ENCODE results near the gene RSAD2.

DNA sequence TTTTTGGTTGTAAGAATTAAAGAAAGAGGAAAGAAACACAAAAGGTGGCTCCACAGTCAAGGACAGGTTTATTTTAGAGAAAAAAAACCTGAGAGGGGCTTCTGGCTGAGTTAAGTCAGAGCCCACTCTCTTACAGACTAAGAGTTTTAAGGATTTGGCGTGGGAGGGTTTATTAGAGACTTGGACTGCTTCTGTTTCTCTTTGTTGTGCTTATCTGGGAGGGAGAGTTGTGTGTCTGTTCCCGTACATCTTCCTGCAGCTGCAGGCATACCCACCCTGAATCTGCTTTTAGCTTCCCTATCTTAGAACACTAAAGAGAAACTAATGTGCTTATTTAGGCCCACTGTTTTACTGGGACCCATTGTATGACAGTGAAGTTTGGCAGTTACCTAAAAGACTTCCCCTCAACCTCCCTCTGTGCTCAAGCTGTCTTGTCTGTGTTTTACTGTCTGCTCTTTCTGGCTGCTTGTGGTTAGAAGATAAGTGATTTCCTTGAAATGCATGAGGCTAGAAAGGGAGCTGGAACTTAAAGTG is 2.7 kb downstream of the RSAD2 start:
- TF ChIP-seq, protein P1, sequence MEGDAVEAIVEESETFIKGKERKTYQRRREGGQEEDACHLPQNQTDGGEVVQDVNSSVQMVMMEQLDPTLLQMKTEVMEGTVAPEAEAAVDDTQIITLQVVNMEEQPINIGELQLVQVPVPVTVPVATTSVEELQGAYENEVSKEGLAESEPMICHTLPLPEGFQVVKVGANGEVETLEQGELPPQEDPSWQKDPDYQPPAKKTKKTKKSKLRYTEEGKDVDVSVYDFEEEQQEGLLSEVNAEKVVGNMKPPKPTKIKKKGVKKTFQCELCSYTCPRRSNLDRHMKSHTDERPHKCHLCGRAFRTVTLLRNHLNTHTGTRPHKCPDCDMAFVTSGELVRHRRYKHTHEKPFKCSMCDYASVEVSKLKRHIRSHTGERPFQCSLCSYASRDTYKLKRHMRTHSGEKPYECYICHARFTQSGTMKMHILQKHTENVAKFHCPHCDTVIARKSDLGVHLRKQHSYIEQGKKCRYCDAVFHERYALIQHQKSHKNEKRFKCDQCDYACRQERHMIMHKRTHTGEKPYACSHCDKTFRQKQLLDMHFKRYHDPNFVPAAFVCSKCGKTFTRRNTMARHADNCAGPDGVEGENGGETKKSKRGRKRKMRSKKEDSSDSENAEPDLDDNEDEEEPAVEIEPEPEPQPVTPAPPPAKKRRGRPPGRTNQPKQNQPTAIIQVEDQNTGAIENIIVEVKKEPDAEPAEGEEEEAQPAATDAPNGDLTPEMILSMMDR (IDR thresholded peaks at IDR 0.05) = no peak
- TF ChIP-seq POLR2A (IDR thresholded peaks at IDR 0.05) (no peak), EP300 (IDR thresholded peaks at IDR 0.05) (no peak)
